PC-3 (cell line): ENCODE results near the gene PPHLN1.

Experiments
- CTCF ChIP-seq: fragments of 300-600 bp; sonication (generic); conservative IDR thresholded peaks from 2 replicates; pipeline ENCODE4 v1.5.1; 2017; ENCODE audit warnings: antibody characterized with exemption, low read depth, mild to moderate bottlenecking, low read length
- EZH2 ChIP-seq: fragments of 300-600 bp; sonication (generic); IDR thresholded peaks from one replicate; pipeline ENCODE4 v1.6.1; 2017; ENCODE audit warnings: antibody characterized with exemption, mild to moderate bottlenecking, low read length; ENCODE audit not compliant: unreplicated experiment
- EZH2phosphoT487 ChIP-seq: fragments of 300-600 bp; sonication (generic); IDR thresholded peaks from 2 replicates; pipeline ENCODE4 v1.6.1; 2018; ENCODE audit warnings: mild to moderate bottlenecking, antibody characterized with exemption, low read length, borderline replicate concordance

GRCh38 chr12:42281844-42282243 is 44.1 kb upstream of the PPHLN1 start:
- TF ChIP-seq CTCF, result no peak
- TF ChIP-seq EZH2phosphoT487, result no peak
- TF ChIP-seq EZH2, result no peak
